ENCODE results near the gene GAPDH. TPM values are rescaled to one million over a fixed set of nuclear protein-coding genes. Genes with fewer than 3 reads are reported as not detected.

GAPDH gene
- total RNA-seq, 4 donors from 2014 or later, result 850 to 1,788 (median 1,222) TPM

DNA sequence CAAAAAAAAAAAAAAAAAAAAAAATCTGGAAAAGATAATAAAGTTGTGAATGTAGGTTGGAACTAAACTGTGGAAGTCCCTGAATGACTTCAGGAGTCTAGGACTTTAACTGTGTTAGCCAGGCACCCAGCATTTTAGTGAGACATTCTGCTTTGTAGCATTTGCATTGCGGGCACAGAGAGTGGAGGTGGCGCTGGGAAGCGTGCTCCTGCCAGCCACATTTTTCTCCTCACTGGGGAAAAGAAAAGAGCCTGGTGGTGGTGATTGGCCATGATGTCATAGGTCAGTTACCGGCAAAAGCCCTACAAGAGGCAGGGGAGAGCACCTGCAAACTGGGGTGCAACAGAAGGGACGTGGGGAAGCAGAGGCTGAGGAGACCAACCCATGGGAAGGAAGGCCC, 9.7 kb upstream of the GAPDH start:
- TF ChIP-seq, protein P1, sequence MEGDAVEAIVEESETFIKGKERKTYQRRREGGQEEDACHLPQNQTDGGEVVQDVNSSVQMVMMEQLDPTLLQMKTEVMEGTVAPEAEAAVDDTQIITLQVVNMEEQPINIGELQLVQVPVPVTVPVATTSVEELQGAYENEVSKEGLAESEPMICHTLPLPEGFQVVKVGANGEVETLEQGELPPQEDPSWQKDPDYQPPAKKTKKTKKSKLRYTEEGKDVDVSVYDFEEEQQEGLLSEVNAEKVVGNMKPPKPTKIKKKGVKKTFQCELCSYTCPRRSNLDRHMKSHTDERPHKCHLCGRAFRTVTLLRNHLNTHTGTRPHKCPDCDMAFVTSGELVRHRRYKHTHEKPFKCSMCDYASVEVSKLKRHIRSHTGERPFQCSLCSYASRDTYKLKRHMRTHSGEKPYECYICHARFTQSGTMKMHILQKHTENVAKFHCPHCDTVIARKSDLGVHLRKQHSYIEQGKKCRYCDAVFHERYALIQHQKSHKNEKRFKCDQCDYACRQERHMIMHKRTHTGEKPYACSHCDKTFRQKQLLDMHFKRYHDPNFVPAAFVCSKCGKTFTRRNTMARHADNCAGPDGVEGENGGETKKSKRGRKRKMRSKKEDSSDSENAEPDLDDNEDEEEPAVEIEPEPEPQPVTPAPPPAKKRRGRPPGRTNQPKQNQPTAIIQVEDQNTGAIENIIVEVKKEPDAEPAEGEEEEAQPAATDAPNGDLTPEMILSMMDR (IDR thresholded peaks at IDR 0.05; ENCODE audit: low read depth), result no peak

DNA sequence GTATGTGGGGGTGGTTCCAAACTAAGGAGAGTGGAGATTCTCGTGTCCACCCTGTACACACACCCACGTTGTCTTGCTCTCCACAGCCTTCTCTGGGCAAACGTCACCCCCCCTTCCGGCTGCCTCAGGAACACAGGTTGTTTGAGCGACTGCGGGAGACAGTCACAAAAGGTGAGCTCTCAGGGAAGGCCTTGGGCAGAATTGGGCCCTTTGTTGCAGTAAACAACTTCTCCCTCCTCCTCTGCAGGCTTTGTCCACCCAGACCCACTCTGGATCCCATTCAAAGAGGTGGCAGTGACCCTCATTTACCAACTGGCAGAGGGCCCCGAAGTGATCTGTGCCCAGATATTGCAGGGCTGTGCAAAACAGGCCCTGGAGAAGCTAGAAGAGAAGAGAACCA, 8.1 kb upstream of the GAPDH start:
- TF ChIP-seq, protein P1 (IDR thresholded peaks at IDR 0.05; ENCODE audit: low read depth), result no peak

DNA sequence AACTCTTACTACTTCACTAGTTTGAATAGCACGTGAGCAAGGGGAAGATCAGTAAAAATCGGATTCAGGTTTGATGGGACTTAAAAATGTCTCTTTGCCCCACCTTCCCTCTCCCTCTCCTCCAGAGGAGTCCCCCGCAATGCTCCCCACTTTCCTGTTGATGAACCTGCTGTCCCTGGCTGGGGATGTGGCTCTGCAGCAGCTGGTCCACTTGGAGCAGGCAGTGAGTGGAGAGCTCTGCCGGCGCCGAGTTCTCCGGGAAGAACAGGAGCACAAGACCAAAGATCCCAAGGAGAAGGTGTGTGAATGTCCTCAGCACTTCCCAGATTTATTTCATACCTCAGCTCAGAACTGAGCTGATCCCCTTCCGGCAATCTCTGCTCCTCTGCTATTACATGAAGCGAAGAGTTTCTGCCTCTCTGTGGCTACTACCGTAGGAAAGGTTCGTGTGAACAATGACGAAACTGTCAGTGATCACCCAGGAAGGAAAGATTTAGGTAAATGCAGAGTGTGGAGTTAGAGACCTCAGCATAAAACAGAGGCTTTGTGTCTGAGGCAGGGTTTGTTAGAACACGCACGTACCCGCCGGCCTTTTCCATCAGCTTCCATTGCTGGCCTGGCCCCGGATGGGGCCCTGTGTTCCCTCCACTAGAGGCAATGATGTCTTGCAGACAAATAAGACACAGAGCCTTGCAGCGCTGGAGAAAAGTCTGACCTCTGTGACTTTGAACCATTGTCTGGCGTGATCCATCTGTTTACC, 7.4 kb upstream of the GAPDH start:
- TF ChIP-seq, protein P1 (IDR thresholded peaks at IDR 0.05; ENCODE audit: low read depth), result no peak

DNA sequence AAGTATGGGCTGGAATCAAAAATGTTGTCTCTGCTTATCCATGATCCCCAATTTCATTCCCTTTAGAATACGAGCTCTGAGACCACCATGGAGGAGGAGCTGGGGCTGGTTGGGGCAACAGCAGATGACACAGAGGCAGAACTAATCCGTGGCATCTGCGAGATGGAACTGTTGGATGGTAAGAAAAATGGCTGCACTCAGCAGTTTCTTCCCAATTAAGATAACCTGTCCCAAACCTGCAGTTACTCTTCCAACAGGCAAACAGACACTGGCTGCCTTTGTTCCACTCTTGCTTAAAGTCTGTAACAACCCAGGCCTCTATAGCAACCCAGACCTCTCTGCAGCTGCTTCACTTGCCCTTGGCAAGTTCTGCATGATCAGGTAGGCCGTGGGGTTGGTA, 6.6 kb upstream of the GAPDH start:
- TF ChIP-seq, protein P1 (IDR thresholded peaks at IDR 0.05; ENCODE audit: low read depth), result no peak

DNA sequence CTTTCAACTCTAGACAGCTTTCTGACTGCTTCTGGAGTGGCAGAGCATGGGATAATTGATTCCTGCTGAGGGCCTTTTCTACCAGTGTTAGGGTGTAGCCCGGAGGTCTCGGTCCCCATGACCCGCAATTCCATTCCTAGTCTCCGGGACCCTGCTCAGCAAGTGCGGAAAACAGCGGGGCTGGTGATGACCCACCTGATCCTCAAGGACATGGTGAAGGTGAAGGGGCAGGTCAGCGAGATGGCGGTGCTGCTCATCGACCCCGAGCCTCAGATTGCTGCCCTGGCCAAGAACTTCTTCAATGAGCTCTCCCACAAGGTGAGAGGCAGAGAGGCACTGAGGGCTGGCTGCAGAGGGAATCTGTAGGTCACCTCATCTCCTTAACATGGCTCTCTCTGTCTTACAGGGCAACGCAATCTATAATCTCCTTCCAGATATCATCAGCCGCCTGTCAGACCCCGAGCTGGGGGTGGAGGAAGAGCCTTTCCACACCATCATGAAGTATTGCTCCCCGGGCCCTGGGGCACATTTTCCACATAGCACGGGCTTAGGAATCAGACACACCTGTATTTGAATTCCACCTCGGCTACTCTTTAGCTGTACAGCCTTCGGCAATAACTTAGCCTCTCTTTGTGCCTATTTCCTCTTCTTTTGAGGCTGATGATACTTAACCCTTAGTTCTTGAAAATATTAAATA, 5.6 kb upstream of the GAPDH start:
- TF ChIP-seq, protein P1 (IDR thresholded peaks at IDR 0.05; ENCODE audit: low read depth), result no peak

DNA sequence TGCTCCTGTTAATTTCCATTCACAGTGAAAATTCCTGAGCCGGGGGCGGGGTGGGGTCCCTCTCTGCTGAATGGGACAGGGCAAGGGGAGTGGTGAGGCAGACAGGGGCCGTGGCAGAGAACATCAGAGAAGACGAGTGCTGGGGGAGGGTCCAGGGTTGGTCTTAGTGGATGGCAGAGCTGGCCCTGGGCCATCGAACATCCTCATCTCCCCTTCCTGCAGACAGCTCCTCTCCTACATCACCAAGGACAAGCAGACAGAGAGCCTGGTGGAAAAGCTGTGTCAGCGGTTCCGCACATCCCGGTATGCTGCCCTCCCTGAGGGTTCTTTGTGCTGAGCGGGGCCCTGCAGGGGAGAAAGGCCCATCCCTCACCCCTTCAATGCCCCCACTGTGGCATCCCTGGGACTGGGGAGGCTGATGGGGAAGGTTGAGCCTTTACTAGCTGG, 5.0 kb upstream of the GAPDH start:
- TF ChIP-seq, protein P1 (IDR thresholded peaks at IDR 0.05; ENCODE audit: low read depth), result no peak

DNA sequence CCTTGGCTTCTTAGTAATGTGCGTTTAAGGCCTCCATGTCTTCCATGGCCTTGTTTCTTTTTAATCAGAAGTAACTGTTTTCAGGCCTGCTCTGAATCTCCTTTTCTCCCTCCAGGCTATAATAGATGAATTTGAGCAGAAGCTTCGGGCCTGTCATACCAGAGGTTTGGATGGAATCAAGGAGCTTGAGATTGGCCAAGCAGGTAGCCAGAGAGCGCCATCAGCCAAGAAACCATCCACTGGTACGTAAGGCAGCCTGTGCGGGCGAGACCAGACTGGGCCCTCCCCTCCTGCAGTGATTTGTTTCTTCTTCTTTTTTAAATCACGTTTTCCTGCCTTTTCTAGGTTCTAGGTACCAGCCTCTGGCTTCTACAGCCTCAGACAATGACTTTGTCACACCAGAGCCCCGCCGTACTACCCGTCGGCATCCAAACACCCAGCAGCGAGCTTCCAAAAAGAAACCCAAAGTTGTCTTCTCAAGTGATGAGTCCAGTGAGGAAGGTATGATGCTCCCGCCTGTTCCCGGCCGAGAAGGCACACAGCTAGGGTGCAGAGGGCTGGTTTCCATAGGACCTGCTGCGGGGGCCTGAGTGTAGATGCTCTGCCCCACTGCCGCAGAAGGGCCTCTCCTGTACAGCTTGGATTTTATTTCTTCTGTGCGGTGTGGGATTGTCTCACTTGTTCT, 3.6 kb upstream of the GAPDH start:
- TF ChIP-seq, protein P1 (IDR thresholded peaks at IDR 0.05; ENCODE audit: low read depth), result no peak

Data from subcutaneous adipose tissue (tissue), 4 donors.